Thoracic aorta (tissue), 2 donors: ENCODE measurements around the gene HOXA6. TPM values are rescaled to one million over a fixed set of nuclear protein-coding genes. Genes with fewer than 3 reads are reported as not detected.

Experiments used
- ATAC-seq: fragments of 150-250 bp; one replicate; pipeline ENCODE4 v1.8.0; 2017; ENCODE audit warnings: low read depth; ENCODE audit not compliant: insufficient number of reproducible peaks, low FRiP score
- DNase-seq: peaks from one replicate; pipeline ENCODE4 v3.0.0-alpha.2; 2020; ENCODE audit warnings: low spot score
- H3K27ac ChIP-seq, 2 donors: fragments of 200-600 bp; sonication (generic); 1 replicate in 1 of 2; 2 replicates in 1 of 2; pipeline ENCODE4 v1.5.1; 2016; ENCODE audit warnings: mild to moderate bottlenecking in 2 of 2, moderate library complexity in 2 of 2
- H3K27me3 ChIP-seq: fragments of 200-600 bp; sonication (generic); replicated peaks from 2 replicates; pipeline ENCODE4 v1.6.0; 2016; ENCODE audit warnings: mild to moderate bottlenecking; ENCODE audit not compliant: insufficient read depth
- H3K36me3 ChIP-seq: fragments of 200-600 bp; sonication (generic); one replicate; pipeline ENCODE4 v1.5.1; 2016
- H3K4me1 ChIP-seq, 2 donors: fragments of 200-600 bp; sonication (generic); 1 replicate in 1 of 2; 2 replicates in 1 of 2; pipeline versions ENCODE4 v1.5.1 to v1.6.0; 2016; ENCODE audit warnings: low read depth in 2 of 2, mild to moderate bottlenecking in 1 of 2; ENCODE audit not compliant: control insufficient read depth in 1 of 2
- H3K4me3 ChIP-seq: fragments of 200-600 bp; sonication (generic); 2 replicates; pipeline ENCODE4 v1.5.1; 2016; ENCODE audit warnings: mild to moderate bottlenecking
- H3K9me3 ChIP-seq: fragments of 200-600 bp; sonication (generic); 2 replicates; pipeline ENCODE4 v1.5.1; 2016
- CTCF ChIP-seq: fragments of 200-600 bp; sonication (generic); IDR thresholded peaks from one replicate; pipeline ENCODE4 v1.5.1; 2019; ENCODE audit warnings: antibody characterized with exemption
- total RNA-seq, 2 donors: library from RNA; depleted of rRNA; stranded (reverse); fragments of >200 nt; gene quantifications; one replicate each; pipeline versions ENCODE4 v1.1.0 to v1.2.3, GENCODE V29; 2016

The HOXA6 gene
- total RNA-seq, 2 donors from 2014 or later = not detected

- Histone ChIP-seq H3K27me3 (peaks cover 50% of the 10 kb centered on the region), H3K27ac (no peak overlapping the region), H3K4me3 (peak overlapping the region; percentile 68), H3K9me3 (no peaks in the 10 kb centered on the region), H3K36me3 (no peaks in the 10 kb centered on the region), H3K4me1 (peaks cover 25 to 58% of the 10 kb centered on the region in 2 donors)
- no peak for DNase-seq
- no peak for ATAC-seq
- TF ChIP-seq CTCF = no peak
These were observed 36.2 kb upstream of the HOXA6 start for GRCh38 chr7:27183682-27184336.

- ATAC-seq = no peak
These were observed 35.5 kb upstream of the HOXA6 start for GRCh38 chr7:27182861-27183681.

GRCh38 chr7:27182285-27182841, 34.8 kb upstream of the HOXA6 start:
- Histone ChIP-seq H3K4me3 (no peak overlapping the region), H3K4me1 (peaks cover 18 to 45% of the 10 kb centered on the region in 2 donors), H3K27me3 (peaks cover 41% of the 10 kb centered on the region), H3K27ac (peak overlapping the region in 1 of 2 donors; percentile 25), H3K36me3 (no peaks in the 10 kb centered on the region), H3K9me3 (no peaks in the 10 kb centered on the region)
- ATAC-seq = no peak
- TF ChIP-seq CTCF = no peak
- no peak for DNase-seq

More at GRCh38 chr7:27182861-27183681, 35.5 kb upstream of the HOXA6 start:
- Histone ChIP-seq H3K4me1 (peaks cover 20 to 51% of the 10 kb centered on the region in 2 donors), H3K36me3 (no peaks in the 10 kb centered on the region), H3K27ac (peak overlapping the region in 1 of 2 donors; percentile 25), H3K27me3 (peaks cover 48% of the 10 kb centered on the region), H3K9me3 (no peaks in the 10 kb centered on the region), H3K4me3 (peak overlapping the region; percentile 68)
- no peak for DNase-seq
- no peak for TF ChIP-seq CTCF

GRCh38 chr7:27181795-27182275, 34.3 kb upstream of the HOXA6 start:
- Histone ChIP-seq H3K4me3 (no peak overlapping the region), H3K36me3 (no peaks in the 10 kb centered on the region), H3K9me3 (no peaks in the 10 kb centered on the region), H3K27ac (no peak overlapping the region), H3K4me1 (peaks cover 18 to 45% of the 10 kb centered on the region in 2 donors), H3K27me3 (peaks cover 37% of the 10 kb centered on the region)
- no peak for TF ChIP-seq CTCF
- DNase-seq = no peak
- no peak for ATAC-seq
